Measurements from ENCODE around the gene DHRS9.

Gene DHRS9

GRCh38 chr2:169065864-169066517 is 3.4 kb upstream of the DHRS9 start:
- DNase-seq: no peak

- no peak for DNase-seq
Measured at GRCh38 chr2:169066897-169067296, 2.5 kb upstream of the DHRS9 start.

DNA sequence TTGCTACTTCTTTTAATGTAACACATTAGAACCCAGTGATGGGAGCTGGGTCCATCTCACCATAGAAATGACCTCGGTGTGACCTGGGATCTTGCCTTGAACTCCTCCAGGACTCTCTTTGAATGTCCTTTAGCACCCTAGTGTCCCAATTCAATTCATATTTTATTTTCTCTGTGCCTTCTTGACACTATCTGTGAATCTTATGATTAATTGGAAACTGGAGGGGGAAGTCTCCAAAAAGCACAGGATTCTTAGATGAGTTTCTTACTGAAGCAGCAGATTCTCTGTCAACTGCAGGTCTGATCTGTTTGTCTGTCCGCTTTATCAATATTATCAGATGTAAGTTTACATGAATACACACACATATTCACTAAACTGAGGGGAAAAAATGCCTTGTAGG is 470 bp downstream of the DHRS9 start:
- DNase-seq: no peak

DNA sequence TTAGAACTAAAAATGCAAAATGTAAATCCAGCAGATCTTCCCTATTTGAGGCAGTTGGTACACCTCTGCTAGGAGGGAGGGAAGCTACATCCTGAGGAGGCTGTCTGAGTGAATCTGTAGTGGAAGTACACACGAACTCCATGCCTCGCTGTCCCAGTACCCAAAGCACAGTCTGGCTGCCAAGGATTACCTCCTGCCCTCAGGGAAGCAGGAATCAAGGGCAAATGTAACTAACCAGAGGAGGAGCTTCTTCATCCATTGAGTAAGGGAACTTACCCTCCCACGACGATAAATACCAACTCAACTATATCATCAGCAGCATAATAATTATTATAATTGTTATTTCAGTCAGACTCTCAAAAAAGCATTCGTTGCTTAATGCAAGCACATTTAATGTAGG is 2.1 kb downstream of the DHRS9 start:
- no peak for DNase-seq

DNA sequence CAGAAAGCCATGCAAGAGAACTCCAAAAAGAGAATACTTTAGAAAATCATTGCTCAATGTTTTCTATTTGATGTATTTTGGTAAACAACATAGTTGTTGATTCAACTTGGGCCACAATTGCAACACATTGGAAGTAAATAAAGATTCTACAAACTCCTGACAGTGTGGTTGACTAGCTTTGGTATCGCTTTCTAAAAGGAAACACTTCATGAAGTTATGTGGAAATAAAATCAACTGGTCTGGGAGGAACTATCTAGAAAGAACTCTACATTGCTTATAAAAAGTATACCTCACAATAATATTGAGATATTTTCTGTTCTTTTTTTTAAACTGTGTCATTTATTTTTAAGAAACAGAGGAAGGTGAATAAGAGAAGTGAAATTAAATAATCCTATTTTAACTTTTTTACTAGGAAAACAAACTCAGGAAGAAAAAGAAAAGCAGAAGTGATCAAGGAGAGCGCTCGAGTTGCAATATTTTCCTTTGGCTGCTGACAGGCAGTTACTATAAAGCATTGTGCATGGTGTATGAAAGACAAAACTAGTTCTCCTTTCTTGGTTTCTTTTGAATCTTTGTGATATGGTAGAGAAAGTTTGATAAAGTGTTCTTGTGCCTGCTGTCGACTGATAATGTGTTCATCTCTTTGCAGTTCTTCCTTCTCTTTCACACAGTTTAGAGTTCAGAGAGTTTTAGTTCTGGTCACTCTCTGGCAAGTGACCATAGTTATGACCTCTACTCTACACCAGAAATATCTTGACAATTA is 3.0 kb downstream of the DHRS9 start:
- no peak for DNase-seq

GRCh38 chr2:169073211-169073962 is 4.0 kb downstream of the DHRS9 start:
- DNase-seq: no peak

GRCh38 chr2:169073963-169074751 is 4.8 kb downstream of the DHRS9 start:
- DNase-seq: no peak

- DNase-seq: peak; percentile 1
Measured at GRCh38 chr2:169077674-169078240, 8.4 kb downstream of the DHRS9 start.

DNA sequence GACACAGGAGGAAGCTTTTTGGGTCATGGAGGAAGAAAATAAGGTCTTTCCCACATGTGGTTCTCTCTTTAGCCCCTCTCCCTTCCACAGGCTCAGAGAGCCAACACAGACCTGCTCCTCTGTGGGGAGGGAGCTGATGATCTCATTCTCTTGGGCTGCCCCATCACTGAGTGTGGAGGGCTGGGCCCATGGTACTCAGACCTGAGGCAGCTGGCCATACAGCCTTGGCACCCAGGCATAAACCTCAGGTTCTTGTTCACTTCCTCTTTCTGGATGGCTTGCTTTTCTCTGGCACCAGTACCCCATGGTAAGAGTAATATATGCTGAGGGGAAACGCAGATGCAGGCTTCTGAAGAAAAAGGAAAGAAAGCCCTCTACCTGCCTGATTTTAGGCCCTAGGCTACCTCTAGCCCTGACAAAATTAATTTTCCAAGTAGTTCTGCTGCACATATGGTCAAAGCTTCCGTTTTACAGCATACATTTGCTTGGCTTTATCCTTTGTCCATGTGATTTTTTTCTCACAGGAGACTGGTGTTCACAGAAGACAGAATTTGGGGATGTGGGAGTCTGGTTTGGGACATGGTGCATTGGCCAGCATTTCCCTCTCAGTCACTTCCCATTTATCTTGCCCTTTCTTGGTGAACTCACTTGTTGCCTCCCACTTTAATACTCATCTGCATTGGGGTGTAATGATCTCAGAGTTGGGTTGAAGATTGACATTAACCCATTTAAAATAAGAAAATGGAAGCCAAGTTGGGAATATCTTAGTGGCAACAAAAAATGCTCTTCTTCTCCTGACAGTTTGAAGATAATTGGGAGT is 11.1 kb downstream of the DHRS9 start:
- DNase-seq: no peak

- DNase-seq: peak; percentile 3
Measured at GRCh38 chr2:169081551-169081950, 12.2 kb downstream of the DHRS9 start.

- DNase-seq: no peak
Measured at GRCh38 chr2:169082995-169083394, 13.6 kb downstream of the DHRS9 start.

- DNase-seq: no peak
Measured at GRCh38 chr2:169086893-169087467, 17.6 kb downstream of the DHRS9 start.

DNA sequence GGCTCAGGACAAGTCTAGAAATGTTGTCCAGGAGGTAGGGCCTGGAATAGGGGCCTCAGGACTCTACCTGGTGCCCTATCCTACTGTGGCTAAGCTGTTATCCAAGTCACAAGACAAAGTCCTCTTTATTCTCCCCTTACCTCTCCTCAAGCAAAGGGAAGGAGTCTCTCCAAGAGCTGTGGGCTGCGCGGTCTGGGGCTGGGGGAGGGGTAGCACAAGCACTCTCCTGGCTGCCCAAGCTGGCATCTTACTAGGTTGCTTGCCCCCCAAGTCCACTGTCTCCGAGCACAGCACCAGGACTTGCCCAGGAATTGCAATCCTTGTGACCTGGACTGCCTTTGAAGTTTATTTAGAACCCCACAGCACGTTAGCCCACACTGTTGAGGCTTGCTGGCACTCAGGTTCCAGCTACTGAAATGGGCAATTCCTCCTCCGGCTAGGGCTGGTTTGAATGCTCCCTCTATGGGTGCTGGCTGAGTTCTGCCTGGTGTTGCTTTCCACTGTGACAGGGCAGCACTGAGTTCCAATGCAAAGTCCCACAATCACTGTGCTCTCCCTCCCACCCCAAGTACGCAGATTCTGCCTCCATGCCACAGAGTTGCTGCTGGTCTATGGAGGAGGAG is 18.5 kb downstream of the DHRS9 start:
- no peak for DNase-seq

- no peak for DNase-seq
Measured at GRCh38 chr2:169089182-169089581, 19.8 kb downstream of the DHRS9 start.

- DNase-seq: peak; percentile 11
Measured at GRCh38 chr2:169090133-169090820, 20.9 kb downstream of the DHRS9 start.

DNA sequence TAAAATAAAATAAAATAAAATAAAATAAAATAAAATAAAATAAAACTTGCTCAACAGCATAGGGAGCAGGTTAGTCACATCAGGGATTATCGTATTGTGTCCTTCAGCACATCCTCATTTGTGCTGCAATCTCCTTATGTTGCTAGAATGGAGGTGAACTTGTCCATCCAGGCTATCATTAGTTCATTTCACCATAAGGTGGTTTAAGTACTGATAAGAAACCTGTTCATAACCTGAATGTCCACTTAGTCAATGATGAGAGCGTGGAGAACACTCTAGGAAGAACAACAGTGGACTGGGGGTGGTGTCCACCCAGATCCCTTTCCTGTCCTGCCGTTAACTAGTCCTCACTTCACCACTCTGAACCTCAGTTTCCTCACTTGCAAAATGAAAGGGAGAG is 21.9 kb downstream of the DHRS9 start:
- DNase-seq: no peak

DNA sequence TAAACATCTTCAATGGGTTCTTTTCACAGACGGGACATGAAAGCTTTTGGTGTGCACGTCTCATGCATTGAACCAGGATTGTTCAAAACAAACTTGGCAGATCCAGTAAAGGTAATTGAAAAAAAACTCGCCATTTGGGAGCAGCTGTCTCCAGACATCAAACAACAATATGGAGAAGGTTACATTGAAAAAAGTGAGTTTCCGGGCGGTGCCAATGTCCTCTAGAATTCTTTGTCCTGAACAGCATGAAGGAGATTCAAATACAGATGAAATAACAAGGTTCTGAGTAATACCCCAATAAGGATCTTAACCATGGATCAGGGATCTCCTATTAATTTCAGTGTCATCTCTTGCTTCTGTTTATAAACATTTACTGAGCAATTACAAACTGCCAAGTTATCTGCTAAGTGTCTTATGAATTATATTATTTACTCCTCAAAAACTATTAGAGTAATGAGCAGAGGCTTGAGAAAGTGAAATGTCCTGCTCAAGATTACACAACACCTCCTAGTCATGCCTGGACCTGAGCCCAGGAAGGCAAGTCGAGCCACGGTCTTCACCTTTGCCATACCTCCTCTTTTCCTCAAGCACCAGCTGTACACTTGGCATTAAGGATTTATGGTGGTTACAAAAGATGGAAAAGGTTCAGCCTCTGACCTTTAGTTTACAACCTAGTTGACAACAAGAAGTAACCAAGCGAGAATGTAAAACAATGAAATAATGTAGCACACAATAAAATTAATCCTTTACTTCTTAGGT is 22.6 kb downstream of the DHRS9 start:
- DNase-seq: no peak

DNA sequence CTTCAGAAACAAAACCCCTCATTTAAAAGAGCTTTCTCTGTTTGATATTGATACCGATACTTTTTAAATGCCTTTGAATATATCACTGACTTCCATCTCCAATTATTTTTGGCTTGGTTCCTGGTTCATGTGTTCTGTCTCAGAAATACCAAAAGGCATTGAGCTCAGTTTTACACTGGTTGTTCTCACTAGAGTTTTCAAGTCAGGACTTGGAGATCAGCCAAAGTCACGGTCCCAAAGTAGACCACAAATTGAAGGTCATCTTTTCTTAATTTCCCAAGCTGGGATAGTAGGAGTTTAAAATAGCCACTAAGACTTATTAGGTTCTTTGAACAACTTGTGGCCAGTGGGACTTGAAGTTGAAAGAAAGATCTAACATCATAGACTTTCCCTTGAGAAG is 24.2 kb downstream of the DHRS9 start:
- no peak for DNase-seq

DNA sequence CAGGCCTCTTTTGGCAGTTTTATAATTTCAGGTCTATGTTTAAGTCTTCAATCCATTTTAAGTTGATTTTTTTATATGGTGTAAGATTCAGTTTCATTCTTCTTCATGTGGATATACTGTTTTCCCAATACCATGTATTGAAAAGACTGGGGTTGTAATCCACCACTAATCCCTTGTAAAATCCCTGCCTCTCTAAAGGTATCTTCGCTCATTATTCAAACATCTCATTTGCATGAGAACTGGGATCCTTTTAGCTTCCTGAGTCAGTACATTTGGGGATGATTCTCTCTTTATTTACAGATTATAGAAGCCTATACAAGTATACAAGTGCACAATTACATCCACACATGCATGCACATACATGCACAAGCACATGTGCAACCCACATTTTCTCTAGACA is 25.3 kb downstream of the DHRS9 start:
- DNase-seq: no peak
